GM18868 (cell line): Measurements from ENCODE around the gene KIRREL3.

ENCODE experiments used
- ATAC-seq: cut with Tn5 transposase; IDR thresholded peaks from one replicate; pipeline ENCODE4 v1.9.1; 2021; ENCODE audit warnings: mild to moderate bottlenecking, moderate library complexity; ENCODE audit not compliant: unreplicated experiment

Gene KIRREL3

DNA sequence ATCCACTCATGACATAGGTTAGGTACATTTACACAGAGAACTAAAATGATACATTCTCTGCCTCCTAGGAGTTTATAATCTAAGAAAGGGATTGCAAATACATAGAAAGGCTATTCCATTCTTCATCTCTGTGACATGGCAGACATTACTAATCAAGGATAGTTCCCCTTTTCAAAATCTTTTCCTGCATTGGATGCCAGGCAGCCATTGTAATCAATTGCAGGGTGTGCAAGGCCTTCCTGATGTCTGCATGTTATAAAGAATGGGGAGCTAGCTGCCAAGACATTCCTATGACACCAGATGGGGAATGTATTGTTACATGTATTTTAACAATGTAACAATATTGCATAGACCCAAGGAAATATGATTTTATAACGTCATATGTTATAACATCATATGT, 82.0 kb downstream of the KIRREL3 start:
- ATAC-seq: no peak

GRCh38 chr11:126917531-126918204, 82.9 kb downstream of the KIRREL3 start:
- peak; percentile 93 for ATAC-seq

DNA sequence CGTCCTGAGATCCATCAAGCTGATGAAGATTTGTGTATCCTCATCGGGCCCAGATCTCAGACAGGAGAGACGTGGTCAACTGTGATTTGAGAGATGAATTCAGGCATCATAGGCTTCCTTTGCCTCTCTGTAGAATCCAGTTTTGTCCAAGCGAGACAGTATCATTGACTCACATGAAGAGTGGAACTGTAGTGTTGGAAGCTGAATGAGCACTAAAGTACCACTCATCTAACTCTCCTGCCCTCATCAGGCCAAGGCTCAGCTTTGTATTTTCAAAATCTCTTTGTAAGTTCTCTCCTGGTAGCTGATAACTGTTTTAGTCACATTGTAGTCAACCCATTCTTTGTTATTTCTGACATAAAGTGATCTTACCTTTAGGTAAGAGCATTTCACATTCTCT, 85.1 kb downstream of the KIRREL3 start:
- no peak for ATAC-seq

DNA sequence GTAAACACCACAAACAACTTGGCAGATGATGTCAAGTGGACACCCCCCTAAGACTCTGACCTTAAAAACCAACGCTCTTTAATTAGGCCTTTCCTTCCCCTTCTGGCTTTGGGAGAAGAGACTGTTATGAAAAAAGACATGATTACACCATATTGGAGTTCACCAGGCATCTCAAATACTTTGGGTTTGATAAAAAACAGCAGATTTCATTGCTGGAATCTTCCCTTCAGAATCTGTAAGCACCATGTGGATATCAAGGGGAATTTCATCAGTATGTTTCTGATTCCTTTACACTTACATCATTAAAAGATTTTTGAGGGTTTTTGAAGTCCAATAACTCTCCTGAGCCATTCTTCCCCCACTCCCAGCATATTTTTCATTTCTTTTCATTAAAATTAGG, 85.6 kb downstream of the KIRREL3 start:
- ATAC-seq: no peak

DNA sequence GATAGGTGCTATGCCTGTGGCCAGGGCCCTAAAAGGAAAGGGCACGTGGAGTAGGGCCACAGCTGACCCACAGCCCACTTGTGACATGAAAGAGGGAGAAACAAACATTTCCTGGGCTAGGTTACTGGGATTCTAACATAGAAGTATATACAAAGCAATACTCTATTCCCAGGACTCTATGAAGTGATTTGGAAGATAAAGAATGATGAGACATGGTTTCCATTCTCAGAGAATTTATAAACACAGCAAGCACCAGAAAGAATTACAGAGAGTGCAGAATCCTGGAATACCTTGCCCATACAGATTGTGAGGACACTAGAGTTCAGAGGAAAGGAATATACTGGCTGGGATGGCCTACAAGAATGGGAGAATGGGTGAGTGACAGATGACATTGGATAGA, 86.4 kb downstream of the KIRREL3 start:
- ATAC-seq: no peak

DNA sequence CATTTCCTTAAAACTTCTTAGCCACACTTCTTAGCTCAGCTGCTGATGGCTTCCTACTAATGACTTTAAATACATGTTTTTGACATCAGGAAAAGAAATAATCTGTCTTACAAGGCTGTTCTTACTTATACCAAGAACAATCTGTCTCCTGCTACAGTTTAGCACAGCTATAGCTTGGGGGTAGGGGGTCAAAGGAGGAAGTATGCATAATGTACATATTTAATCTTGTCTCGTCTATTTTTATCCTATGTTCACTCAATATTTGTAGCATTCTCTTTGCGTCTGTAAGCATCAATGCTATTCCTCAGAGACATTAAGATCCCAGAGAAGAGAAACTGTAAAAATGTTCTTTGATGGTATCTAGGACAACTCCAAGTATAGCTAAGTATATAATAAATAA, 96.0 kb downstream of the KIRREL3 start:
- no peak for ATAC-seq

DNA sequence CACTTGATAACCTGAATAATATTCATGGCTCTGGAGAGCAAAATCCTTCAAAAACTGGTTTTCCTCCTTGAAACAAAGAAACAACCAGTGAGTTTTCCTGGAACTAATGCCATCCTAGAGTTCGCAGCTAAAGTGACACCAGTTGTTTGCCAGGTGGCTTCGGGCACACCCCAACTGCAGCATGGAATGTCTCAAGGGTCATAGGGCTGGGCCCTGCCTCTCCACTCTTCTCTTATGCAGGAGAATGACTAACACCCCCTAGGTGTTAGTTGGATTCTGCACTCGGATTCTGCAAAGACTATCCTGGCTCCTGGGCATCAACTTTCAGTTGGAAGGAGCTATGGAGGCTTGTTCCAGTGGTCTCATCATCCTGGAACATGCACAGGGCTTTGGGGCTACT, 98.8 kb downstream of the KIRREL3 start:
- no peak for ATAC-seq

DNA sequence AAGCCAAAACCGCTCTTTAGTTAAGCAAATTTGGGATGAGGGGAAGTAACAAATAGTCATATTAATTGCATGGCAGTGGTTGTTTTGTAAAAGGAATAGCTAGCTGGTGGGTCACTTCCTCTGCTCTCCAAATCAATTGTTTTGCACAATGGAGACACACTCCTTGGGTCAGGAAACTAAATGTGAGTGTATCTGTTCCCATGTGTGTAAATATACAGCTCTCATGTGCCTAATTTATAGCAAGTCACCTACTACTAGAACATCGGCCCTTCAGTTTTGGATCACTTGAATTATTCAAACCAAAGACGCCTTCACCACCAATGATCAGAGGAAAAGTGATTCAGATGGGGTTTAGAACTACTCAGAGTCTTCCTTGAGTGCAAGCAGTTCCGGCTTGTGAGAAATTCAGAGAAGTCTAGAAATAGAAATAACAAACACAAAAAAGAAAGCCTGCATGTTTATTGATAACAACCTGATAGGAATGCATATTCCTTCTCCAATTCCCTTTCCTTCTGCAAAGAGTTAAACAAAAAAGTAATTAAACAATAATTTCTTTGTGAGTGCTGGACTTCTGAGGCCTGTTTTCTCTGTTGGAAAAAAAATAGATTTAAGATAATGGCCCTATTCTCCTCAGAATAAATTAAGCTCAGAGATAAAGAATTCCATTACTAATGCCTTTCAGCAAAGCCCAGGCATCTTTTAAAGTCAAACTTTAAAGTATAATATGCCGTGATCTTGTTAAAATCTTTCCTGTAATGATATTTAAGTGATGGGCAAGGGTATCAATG, 100.4 kb downstream of the KIRREL3 start:
- ATAC-seq: no peak

DNA sequence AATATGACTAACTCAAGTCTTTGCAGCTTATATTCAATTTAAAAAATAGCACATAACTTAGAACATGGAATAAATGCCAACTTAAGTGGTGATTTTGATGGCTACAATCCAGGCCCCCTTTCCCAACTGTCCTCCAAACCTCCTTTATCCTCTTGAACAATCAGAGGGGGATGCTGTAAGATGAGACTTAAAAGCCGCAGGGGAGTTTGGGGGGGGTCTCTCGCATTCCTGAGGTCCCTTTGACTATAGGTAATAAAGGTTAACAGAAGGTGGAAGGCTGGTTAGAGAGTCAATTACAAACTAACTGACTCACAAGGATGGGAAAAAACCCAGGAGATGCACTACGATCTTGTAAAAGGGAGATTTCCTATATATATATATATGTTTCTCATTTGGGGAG, 101.8 kb downstream of the KIRREL3 start:
- ATAC-seq: no peak

- no peak for ATAC-seq
Measured at GRCh38 chr11:126897430-126897829, 103.1 kb downstream of the KIRREL3 start.

DNA sequence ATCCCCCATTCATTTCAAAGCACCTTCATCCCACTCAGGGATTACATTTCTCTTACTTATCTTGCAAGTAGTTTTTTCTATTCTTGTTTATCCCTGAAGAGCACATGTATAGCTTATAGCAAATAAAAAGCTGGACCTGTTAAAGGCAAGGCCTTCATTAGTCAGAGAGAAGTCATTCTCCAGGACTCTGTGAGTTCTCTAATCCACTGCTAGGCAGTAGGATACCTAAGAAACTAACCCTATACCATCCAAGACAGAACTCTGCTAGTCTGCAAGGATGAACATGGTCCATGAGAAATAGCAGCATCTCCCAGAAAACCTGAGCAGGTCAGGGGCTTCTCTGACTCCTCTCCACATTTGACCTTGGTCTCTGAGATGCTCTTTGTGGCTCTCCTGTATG, 104.5 kb downstream of the KIRREL3 start:
- ATAC-seq: no peak

GRCh38 chr11:126893796-126894195, 106.8 kb downstream of the KIRREL3 start:
- no peak for ATAC-seq

DNA sequence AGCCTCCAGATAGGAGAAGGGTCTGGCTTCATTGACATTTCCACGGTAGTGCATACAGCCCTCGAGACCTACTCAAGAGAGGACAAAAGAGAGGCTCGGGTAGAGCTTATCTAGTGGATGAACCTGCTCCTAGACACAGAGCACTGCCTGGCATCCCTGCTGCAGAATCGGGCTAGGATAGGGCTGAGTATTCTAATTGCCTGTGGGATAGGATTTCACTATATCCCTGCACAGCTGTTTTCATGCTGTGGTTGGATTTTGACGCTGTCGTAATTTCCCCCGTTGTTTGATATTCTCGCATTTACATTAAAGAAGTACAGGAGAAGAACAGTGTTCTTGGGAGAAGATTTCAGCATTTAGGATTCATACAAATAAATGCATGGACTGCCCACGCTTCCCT, 107.8 kb downstream of the KIRREL3 start:
- ATAC-seq: no peak

GRCh38 chr11:126891556-126892217, 108.9 kb downstream of the KIRREL3 start:
- no peak for ATAC-seq

- no peak for ATAC-seq
Measured at GRCh38 chr11:126890561-126890960, 110.0 kb downstream of the KIRREL3 start.

DNA sequence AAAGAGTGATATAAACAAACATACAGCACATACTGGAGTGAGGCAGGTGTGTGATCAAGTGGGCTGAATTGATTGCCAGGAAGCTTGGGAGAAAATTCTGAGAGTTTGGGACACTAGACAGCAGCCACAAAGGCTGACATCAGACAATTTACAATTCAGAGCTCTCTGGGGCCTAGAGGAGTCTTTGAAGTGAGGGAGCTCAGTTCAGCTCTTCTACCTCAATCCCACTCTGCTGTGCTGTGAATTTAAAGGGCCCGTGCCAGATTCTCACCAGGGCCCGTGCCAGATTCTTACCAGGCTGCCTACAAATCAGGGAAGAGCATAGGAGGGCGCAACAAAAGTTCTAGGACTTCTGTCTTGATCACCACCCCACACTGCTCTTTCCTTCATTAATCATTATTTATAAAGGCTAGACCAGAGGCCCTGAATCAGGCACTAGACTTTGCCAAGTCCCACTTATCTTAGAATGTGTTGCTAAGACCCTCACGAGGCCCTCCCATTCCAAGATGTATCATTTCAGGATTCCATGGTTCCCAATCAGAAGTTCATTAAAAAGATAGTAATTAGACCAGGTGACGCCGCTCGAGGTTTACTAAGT, 112.4 kb downstream of the KIRREL3 start:
- no peak for ATAC-seq

DNA sequence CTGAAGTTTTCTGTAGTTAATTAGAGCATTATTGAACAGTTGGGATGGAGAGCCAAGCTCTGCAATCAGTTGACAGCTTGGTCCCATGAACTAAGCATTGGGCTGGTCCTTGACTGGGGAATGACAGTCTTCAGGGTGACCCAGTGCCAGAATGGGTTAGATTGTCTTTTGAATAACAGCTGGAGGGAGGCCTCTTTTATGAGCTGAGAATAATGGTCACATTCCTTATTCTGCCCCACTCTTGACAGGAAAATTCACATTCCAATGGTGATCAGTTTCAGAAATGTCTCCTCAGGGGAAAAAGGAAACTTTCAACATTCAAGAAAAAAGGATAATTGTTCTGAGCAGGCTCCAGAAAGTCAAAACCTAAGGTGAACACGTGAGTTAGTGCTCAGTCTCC, 113.9 kb downstream of the KIRREL3 start:
- no peak for ATAC-seq

DNA sequence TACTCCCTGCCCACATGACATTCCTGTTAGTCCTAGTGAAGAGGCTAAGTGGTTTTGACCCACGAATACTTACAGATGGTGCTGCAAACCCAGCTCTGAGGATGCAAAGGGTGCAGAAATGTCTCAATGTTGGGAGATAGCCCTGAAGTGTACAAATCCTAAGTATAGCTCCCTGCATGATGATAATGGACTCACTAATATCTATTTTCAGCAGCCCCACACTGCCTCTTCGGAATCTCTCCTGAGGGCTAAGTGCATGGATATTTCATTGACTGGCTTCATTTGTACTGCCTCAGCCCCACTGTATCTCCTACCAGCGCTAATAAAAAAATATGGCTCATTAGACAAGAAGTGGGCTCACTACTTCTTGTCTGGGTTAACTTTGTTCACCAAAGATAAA, 114.5 kb downstream of the KIRREL3 start:
- ATAC-seq: no peak

DNA sequence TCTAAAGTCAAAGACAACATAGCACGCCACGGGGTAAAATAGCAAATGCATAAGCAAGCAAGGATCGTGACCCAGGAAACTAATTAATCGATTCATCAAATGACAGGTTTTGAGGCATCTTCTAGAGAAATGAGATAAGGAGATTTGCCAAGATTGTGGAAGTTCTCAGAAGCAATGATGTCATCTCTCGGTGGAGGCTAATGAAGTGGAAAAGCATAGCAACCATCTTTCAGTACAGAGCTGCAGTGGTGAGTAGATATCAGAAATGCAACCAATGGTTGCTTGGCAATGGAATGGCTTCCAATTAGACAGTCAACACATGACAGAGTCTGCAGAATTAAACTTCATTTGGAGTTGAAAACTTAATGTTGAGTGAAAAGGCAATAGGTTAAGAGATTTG, 116.0 kb downstream of the KIRREL3 start:
- no peak for ATAC-seq

- no peak for ATAC-seq
Measured at GRCh38 chr11:126884192-126884591, 116.4 kb downstream of the KIRREL3 start.

DNA sequence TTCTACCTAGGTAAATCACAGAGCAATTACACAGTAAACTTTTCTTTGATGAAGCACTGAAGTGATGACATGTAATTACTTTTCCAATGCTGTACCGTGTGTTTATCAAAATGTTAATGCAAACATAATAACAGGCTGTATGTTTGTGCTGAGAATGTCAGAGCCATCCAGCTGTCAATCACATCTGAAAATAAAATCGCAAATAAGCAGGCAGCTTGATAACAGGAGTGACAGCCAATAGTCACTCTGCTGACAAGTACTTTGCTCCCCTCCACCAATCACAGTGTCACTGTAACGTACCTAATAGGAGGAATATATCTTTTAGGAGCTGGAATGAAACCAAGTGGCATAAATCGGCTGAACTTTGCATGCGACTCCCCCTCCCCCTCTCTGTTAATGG, 119.7 kb downstream of the KIRREL3 start:
- ATAC-seq: no peak

DNA sequence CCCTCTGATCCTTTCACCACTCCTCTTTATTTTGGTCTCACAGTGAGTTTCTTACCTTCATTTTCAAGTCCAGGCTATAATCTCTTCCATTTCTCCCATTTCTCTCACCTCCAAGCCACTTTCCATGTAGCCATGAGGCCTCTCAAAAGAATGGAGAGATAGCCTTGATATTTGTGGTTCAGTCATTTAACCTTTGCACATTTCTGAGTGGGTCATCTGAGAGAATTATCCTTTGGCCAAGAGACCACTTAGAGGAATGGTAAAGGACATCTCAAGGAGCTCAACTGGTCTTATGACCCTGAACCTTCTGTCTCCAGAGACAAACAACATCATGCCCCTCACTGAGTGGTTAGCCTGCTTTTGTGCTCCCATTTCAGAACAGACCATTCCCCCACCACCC, 121.1 kb downstream of the KIRREL3 start:
- no peak for ATAC-seq
